ENCODE data around the gene PREB.

PREB gene

DNA sequence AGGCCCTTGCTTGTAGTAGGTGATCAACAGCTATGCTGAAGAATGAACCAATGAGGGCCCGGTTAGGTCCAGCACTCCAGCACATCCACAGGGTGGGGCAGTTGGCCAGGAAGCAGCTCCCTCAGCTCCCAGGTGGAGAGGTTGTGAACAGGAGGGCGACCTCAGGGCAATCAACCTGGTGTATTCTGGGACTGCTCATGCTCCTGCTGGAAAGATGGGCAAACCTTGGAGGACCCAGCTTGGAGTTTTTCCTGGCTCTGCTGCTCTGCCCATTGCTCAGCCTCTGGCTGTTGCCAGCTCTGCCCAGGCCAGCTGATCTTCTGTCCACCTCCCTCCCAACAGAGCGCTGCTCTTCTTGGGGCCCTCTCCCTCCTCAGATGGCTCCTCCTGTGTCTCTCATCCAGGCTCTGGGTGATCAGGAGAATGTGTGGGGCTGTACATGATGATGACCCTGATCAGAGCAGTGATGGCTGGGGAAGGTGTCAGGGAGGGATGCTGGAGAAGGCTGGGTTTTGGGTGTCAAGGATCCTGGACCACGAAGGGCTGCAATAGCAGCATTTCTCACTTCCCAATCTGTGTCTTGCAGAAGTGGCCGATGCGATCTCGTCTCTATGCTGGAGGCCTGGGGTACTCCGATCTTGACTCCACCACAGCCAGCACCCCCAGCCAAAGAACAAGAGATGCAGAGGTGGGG, 17.8 kb upstream of the PREB start:
- TF ChIP-seq EGR1 (IDR thresholded peaks at IDR 0.05) (no peak), CEBPB (IDR thresholded peaks at IDR 0.05) (no peak), TAF1 (IDR thresholded peaks at IDR 0.05; ENCODE audit: low read depth) (no peak), ZBTB7A (IDR thresholded peaks at IDR 0.05; ENCODE audit: low read depth) (no peak), RAD21 (IDR thresholded peaks at IDR 0.05; ENCODE audit: low read depth) (peak; percentile 43; the same call in 1 of the 2 replicates), EP300 (IDR thresholded peaks at IDR 0.05; ENCODE audit: borderline replicate concordance) (no peak), YY1 (IDR thresholded peaks at IDR 0.05; ENCODE audit: low read depth) (no peak), TEAD4 (IDR thresholded peaks at IDR 0.05) (no peak)
- TF ChIP-seq, protein P1, sequence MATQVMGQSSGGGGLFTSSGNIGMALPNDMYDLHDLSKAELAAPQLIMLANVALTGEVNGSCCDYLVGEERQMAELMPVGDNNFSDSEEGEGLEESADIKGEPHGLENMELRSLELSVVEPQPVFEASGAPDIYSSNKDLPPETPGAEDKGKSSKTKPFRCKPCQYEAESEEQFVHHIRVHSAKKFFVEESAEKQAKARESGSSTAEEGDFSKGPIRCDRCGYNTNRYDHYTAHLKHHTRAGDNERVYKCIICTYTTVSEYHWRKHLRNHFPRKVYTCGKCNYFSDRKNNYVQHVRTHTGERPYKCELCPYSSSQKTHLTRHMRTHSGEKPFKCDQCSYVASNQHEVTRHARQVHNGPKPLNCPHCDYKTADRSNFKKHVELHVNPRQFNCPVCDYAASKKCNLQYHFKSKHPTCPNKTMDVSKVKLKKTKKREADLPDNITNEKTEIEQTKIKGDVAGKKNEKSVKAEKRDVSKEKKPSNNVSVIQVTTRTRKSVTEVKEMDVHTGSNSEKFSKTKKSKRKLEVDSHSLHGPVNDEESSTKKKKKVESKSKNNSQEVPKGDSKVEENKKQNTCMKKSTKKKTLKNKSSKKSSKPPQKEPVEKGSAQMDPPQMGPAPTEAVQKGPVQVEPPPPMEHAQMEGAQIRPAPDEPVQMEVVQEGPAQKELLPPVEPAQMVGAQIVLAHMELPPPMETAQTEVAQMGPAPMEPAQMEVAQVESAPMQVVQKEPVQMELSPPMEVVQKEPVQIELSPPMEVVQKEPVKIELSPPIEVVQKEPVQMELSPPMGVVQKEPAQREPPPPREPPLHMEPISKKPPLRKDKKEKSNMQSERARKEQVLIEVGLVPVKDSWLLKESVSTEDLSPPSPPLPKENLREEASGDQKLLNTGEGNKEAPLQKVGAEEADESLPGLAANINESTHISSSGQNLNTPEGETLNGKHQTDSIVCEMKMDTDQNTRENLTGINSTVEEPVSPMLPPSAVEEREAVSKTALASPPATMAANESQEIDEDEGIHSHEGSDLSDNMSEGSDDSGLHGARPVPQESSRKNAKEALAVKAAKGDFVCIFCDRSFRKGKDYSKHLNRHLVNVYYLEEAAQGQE (IDR thresholded peaks at IDR 0.05; ENCODE audit: low read depth) = 0 out of 2 replicates have a peak, but pooled peaks have one; percentile 11
- TF ChIP-seq, protein P2, sequence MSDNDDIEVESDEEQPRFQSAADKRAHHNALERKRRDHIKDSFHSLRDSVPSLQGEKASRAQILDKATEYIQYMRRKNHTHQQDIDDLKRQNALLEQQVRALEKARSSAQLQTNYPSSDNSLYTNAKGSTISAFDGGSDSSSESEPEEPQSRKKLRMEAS (IDR thresholded peaks at IDR 0.05) = no peak
- TF ChIP-seq, protein P3, sequence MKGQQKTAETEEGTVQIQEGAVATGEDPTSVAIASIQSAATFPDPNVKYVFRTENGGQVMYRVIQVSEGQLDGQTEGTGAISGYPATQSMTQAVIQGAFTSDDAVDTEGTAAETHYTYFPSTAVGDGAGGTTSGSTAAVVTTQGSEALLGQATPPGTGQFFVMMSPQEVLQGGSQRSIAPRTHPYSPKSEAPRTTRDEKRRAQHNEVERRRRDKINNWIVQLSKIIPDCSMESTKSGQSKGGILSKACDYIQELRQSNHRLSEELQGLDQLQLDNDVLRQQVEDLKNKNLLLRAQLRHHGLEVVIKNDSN (IDR thresholded peaks at IDR 0.05) = no peak

DNA sequence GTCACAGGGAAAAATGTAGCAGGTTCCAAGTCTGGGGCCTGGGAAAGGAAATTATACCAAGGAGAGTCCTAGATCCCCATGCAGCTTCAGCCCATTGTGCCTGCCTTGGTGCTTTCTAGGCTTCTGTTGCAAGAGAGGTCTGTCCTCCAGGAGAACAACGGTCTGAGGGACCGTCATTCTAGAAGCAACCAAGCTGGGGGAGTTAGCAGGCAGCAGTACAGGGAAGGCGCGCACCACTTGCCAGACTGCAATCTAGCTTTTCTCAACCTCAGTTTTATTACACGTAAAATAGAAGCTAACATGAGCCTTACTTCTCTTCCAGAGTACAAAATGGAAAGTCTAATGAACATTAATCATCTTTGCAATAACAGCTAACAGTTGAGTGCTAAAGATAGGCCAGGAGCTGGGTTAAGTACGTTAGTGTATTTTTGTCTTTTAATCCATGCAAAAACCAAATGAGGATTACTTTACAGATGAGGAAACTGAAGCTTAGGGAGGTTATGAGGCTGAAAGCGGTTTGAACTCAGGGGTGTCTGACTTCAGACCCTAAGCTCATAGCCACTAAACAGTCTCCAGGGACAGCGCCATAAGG, 16.3 kb upstream of the PREB start:
- TF ChIP-seq TCF12 (IDR thresholded peaks at IDR 0.05; ENCODE audit: low read depth) (no peak), NFIC (IDR thresholded peaks at IDR 0.05) (no peak), TEAD4 (IDR thresholded peaks at IDR 0.05) (no peak), ZBTB7A (IDR thresholded peaks at IDR 0.05; ENCODE audit: low read depth) (no peak), EP300 (IDR thresholded peaks at IDR 0.05; ENCODE audit: borderline replicate concordance) (no peak), CEBPB (IDR thresholded peaks at IDR 0.05) (no peak), TAF1 (IDR thresholded peaks at IDR 0.05; ENCODE audit: low read depth) (no peak), RAD21 (IDR thresholded peaks at IDR 0.05; ENCODE audit: low read depth) (no peak), YY1 (IDR thresholded peaks at IDR 0.05; ENCODE audit: low read depth) (no peak), CREB1 (IDR thresholded peaks at IDR 0.05; ENCODE audit: low read depth) (no peak), FOXM1 (IDR thresholded peaks at IDR 0.05; ENCODE audit: borderline replicate concordance, low read depth) (no peak), EGR1 (IDR thresholded peaks at IDR 0.05) (no peak)
- TF ChIP-seq, protein P3 (IDR thresholded peaks at IDR 0.05) = no peak
- TF ChIP-seq, protein P2 (IDR thresholded peaks at IDR 0.05) = no peak
- TF ChIP-seq, protein P1 (IDR thresholded peaks at IDR 0.05; ENCODE audit: low read depth) = no peak

DNA sequence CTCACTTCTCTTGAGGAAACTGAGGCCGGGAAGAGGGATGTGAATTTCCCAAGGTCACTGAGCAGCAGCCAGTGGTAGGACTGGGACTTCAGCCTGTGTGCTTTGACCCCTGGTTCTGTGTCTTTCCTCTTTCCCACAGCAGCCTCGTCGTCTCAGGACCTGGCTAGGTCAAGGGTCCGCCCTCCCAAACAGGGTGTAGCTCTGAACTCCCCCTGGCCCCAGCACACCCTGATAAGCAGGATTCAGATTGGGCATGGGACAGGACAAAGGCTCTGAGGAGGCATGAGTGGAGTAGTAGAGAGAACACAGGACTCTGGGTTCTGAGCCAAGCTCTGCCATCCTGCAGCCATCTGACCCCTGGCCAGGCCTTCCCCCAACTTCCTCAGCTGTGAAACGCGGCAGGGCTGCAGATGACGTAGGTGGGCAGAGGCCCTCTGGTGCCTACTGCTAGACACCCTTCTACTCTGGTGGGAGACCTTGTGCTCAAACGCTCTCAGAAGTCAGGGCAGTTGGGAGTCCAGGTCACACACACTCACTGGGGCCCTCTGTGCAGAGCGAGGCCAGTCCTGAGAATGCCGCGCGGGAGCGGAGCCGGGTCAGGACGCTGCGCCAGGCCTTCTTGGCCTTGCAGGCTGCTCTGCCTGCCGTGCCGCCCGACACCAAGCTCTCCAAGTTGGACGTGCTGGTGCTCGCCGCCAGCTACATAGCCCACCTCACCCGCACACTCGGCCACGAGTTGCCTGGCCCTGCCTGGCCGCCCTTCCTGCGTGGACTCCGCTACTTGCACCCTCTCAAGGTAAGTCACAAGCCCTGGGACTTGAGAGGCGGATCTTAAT, 15.4 kb upstream of the PREB start:
- TF ChIP-seq EP300 (IDR thresholded peaks at IDR 0.05; ENCODE audit: borderline replicate concordance) (no peak), FOXM1 (IDR thresholded peaks at IDR 0.05; ENCODE audit: borderline replicate concordance, low read depth) (no peak), RAD21 (IDR thresholded peaks at IDR 0.05; ENCODE audit: low read depth) (no peak), NFIC (IDR thresholded peaks at IDR 0.05) (no peak), YY1 (IDR thresholded peaks at IDR 0.05; ENCODE audit: low read depth) (no peak), TCF12 (IDR thresholded peaks at IDR 0.05; ENCODE audit: low read depth) (no peak)
- TF ChIP-seq, protein P3 (IDR thresholded peaks at IDR 0.05) = no peak

DNA sequence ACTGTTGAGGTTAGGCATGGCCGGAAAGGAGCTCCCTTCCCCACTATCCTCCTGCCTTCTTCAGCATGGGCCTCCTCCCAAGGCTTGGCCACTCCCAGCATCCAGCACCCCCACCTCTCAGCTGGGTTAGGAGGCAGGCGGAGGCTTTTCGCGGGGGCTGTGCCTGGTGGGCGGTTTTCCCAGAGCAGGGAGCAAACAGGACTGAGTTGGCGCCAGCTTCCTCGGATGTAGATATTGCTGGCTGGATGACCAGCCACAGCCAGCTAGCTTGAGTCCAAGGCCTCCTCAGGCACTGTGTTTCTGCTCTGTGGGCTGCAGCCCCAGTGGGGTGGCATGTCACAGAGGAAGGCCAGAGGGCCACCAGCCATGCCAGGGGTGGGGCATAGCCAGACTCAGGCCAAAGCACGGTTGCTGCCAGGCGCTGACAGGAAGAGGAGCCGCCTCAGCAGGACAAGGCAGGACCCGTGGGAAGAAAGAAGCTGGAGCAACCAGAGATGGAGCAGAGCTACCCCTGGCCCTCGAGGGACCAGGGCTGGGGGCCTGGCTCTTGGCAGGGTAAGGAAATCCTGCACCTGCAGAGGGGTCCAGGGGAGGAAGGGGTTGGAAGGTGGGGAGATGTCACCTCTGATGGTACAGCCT, 14.5 kb upstream of the PREB start, which contains the start of gene TCF23:
TSS of gene TCF23 (plus strand) at position 204 of the 639 bp plus-strand sequence. CDS start at position 334, 130 bp downstream.
- TF ChIP-seq YY1 (IDR thresholded peaks at IDR 0.05; ENCODE audit: low read depth) (no peak), EP300 (IDR thresholded peaks at IDR 0.05; ENCODE audit: borderline replicate concordance) (no peak), EGR1 (IDR thresholded peaks at IDR 0.05) (no peak), CEBPB (IDR thresholded peaks at IDR 0.05) (no peak), NFIC (IDR thresholded peaks at IDR 0.05) (no peak), CREB1 (IDR thresholded peaks at IDR 0.05; ENCODE audit: low read depth) (no peak), TEAD4 (IDR thresholded peaks at IDR 0.05) (no peak), ZBTB7A (IDR thresholded peaks at IDR 0.05; ENCODE audit: low read depth) (no peak), TCF12 (IDR thresholded peaks at IDR 0.05; ENCODE audit: low read depth) (no peak), RAD21 (IDR thresholded peaks at IDR 0.05; ENCODE audit: low read depth) (no peak), TAF1 (IDR thresholded peaks at IDR 0.05; ENCODE audit: low read depth) (no peak), FOXM1 (IDR thresholded peaks at IDR 0.05; ENCODE audit: borderline replicate concordance, low read depth) (no peak)
- TF ChIP-seq, protein P1 (IDR thresholded peaks at IDR 0.05; ENCODE audit: low read depth) = no peak
- TF ChIP-seq, protein P3 (IDR thresholded peaks at IDR 0.05) = no peak
- TF ChIP-seq, protein P2 (IDR thresholded peaks at IDR 0.05) = no peak

Data from Ishikawa (cell line).